ENCODE data around the gene CLEC11A.
A peak's percentile ranks its signal among the peaks of the same experiment; 100 is the strongest.
"Not testable (repeated sequence)": the region's sequence is repeated elsewhere in the genome, so short reads cannot be mapped to it uniquely, and the experiment has no call there.

CLEC11A gene

DNA sequence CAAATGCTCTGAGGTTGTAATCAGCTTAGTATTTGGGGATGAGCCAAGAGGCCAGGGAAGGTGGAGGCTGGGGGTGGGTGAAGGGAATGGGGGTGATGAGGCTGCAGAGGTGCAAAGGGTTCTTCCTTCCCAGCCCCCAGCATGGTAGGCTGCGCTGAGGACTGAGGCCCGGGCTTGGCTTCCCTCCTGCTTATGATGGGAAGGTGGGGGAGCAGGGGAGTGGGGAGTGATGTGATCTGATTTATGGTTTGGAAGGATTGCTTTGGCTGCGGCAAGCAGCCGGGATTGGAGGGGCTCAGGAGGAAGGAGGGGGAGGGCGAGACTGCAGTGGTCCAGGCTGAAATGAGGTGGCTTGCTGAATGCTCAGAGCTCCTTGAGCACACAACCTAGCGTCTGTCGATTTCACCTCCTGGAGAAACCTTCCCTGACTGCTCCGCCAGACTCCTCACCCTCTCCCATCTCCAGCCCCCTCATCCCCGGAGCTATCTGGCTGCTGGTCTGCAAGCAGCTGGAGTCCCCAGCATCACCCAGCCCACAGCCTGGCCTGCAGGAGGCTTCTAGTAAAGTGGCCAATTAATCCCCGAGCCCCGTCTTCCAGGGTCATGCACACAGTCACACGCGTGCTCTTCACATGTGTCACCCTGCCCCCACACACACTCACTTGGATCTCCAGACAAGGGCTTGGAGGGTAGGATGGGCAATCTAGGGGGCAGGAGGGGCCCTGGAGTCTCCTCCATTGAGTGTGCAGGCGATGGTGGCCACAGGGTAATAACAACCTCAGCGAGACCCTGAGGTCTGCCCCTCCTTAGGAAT, 757 bp upstream of the CLEC11A start:
- DNase-seq (ENCODE audit: low read depth in 2 of 2) = peak in 1 of 2 experiments; percentile 27

DNA sequence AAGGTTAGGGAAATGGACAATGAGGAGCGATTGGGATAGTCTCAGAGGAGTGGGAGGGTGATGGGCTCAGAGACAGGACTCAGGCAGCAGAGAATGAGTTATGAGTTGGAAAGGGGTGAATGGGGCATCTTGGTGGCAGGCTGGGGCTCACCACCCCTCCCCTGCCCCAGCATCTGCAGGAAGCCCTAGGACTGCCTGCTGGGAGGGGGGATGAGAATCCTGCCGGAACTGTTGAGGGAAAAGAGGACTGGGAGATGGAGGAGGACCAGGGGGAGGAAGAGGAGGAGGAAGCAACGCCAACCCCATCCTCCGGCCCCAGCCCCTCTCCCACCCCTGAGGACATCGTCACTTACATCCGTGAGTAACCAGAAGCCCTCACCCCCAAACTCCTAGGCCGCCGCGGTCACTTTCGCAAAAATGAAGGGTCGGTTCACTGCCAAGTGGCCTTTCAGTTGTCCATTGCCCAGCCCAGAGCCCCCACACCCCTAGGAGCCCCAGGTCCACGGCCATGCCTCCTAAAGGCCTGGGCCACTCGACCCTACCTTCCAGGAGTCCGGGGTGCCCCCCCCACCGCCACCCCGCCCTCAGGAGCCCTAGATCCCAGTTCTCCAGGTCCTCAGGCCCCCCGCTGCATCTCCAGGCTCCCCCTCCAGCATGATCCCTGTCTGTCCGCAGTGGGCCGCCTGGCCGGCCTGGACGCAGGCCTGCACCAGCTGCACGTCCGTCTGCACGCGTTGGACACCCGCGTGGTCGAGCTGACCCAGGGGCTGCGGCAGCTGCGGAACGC, 764 bp downstream of the CLEC11A start:
- no peak for DNase-seq (ENCODE audit: low read depth in 2 of 2)

DNA sequence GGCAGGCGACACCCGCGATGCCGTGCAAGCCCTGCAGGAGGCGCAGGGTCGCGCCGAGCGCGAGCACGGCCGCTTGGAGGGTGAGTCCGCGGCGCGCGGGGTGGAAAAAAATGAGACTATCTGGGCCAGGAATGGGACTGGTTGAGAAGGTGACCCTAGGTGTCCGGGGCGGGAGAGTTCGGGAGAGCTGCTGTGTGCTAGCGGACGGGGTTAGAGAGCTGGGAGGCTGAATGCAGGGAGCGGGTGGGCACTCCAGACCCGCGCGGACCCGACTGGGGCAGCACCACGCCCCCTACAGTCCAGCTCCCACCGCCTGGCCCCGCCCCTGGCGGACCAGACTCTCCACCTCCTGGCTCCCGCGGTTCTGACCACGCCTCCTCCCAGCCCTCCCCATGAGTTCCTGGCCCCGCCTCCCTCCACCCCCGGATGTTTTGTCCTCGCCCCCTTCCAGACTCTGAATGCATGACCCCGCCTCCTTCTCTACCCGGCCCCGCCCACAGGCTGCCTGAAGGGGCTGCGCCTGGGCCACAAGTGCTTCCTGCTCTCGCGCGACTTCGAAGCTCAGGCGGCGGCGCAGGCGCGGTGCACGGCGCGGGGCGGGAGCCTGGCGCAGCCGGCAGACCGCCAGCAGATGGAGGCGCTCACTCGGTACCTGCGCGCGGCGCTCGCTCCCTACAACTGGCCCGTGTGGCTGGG, 1.5 kb downstream of the CLEC11A start:
- peak; percentile 99 for DNase-seq (ENCODE audit: low read depth in 2 of 2)

DNA sequence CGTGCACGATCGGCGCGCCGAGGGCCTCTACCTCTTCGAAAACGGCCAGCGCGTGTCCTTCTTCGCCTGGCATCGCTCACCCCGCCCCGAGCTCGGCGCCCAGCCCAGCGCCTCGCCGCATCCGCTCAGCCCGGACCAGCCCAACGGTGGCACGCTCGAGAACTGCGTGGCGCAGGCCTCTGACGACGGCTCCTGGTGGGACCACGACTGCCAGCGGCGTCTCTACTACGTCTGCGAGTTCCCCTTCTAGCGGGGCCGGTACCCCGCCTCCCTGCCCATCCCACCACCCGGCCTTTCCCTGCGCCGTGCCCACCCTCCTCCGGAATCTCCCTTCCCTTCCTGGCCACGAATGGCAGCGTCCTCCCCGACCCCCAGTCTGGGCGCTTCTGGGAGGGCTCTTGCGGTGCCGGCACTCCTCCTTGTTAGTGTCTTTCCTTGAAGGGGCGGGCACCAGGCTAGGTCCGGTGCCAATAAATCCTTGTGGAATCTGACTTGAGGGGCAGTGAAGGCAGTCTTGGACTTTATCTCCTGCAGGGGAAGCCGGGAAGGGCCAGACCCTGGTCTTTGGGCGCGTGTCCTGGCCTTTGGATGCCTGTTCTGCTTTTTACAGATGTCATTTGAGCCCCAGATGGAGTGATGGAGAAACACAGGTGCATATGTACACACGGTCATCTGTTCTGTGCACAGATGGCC, 2.2 kb downstream of the CLEC11A start:
- no peak for DNase-seq (ENCODE audit: low read depth in 2 of 2)

DNA sequence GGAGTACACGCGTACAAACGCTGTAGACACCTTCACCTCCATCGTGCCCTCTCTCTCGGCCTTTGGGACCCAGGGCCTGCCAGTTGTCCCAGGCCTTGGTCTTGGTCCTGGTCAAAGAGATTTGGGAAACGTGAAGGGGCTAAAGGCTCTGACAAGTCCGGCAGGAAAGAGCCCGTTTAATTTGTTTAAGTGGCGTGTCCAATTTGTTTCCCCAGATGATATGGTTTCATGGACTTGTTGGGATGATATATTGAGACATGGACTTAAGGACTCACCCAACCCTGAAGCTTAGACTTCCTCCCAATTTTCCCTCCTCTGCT, 2.7 kb downstream of the CLEC11A start:
- DNase-seq (ENCODE audit: low read depth in 2 of 2) = no peak

DNA sequence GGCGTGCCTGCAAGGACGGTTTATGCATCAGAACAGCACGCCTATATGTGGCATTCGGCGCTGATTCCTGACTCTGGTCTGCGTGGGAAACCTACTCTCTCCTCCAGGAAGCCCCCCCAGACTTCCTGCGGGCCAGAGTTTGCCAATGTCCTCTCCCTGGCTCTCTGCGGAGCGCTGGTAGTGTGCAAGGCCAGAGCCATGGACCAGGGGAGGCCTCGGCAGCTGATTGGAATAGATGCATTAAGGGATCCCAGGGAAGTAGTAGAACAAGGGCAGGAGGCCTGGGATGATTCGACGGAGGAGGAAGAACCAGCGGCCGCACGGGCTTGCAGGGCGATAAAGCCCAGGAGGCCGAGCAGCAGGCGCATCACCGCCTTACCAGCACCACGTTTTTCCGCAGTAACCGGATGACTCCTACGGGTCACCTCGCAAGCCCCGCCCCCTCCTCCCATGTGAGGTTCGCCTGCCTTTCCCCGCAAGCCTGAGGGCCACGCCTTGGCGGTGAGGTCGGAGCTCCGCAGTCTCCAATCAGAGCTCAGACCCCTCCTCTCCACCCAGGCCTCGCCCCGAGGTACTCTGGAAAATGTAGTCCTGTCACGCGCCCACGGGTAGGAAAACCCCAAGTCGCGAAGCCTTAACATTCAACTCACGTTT, 5.0 kb downstream of the CLEC11A start:
- DNase-seq (ENCODE audit: low read depth in 2 of 2) = peak; percentile 56 to 63

DNA sequence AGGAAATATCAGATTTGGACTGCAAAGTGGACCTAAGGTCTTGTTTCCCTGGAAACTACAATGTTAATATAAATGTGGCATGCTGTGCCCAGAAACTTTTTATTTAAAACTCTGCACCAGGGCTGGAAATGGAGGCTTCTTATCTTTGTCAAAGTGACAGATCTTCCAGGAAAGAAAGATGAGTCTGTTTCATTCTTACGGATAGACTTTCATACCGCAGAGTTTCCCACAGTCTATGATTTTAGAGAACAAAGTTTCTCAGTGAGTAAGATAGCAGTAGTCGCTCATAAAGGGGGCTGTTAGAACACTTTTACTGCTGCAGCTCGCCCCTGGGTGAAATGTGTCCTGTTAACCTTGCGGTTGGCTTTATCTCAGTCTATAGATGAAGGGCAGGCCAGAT, 6.7 kb downstream of the CLEC11A start:
- no peak for DNase-seq (ENCODE audit: low read depth in 2 of 2)

DNA sequence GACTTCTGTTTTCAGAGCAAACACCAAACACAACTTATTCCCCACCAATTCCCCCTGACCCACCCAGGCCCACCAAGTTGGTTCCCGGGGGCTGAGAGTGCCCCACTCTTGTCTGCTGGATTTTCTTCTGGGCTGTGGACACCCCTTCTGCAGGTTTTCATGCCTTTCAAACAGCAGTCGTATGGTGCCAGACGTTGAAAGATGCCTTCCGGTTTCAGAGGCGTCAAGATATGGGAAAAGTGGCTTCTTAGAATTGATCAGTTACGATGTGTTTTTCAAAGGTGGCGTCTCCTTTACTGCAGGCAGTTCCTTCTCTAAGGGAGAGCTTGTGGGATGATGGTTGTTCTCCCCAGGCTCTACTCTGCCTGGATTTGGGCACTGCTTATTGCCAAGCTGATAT, 12.7 kb downstream of the CLEC11A start:
- no peak for DNase-seq (ENCODE audit: low read depth in 2 of 2)

DNA sequence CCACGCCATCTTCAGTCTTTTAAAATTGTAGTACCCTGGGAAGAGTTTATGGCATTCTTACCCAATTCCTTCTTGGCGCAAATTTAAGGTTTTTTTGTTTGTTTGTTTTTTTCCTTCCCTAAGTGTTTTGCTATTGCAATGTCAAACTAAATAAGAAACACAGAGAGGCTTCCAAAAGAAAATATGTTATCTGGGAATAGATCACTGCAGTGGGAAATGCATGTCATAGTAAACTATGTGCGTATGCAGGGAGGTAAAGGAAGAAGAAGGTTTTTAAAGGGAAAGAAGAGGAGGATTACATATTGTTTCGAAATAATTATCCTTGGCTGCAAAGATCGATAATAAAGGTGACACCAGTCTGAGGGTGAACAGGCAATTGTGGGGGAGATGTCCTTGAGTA, 13.2 kb downstream of the CLEC11A start:
- DNase-seq (ENCODE audit: low read depth in 2 of 2) = no peak

DNA sequence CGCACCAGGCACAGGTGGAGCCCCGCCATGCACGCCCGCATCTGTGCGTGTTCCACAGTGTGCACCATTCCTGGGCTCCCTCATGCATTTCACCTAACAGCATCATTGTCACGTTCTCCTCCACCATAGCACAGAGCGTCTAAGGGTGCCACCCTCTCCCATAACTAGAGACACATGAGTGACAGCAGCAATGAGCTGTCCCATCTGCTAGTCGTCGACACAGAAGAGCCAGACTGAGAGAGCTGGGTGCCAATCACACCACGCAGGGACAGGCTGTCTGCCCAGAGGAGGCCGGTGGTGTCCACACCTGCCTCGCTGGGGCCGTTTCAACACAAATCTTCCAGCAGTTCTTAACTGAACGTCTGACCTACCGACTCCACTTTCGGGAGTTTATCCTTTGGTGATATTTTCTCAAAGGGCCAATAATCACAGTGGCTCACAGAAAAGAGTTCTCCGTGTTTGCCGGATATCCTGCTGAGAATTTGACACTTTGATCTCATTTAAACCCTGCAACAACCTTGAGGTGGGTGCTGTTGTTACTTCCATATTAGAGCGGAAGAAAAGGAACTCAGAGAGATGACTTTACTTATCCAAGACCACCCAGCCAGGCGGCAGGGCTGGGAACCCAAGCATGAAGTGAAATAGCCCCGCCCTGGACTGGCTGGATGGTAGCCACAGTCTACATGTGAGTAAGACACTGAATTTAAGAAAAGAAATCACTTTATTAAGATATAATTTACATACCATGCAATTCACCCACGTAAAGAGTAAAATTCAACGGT, 16.2 kb downstream of the CLEC11A start:
- DNase-seq (ENCODE audit: low read depth in 2 of 2) = no peak

DNA sequence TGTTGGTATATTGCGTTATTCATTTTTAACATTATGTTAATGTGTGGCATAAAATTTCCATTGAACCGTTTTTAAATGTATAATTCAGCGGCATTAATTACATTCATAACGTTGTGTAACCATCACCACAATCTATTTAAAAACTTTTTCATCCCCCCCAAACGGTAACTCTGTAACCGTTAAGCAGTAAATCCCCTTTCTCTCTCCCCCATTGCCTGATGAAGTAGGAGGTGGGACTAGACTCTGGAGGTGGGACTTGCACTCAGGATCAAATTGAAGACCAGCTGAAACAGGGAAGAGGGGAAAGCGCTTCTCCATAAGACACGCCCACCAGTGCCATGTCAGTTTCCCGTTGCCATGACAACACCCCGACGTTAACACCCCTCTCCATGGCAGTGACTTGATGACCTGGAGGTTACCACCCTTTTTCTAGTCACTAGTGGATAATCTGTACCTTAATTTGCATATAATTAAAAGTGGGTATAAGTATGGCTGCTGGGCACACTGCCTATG, 16.8 kb downstream of the CLEC11A start:
- no peak for DNase-seq (ENCODE audit: low read depth in 2 of 2)

DNA sequence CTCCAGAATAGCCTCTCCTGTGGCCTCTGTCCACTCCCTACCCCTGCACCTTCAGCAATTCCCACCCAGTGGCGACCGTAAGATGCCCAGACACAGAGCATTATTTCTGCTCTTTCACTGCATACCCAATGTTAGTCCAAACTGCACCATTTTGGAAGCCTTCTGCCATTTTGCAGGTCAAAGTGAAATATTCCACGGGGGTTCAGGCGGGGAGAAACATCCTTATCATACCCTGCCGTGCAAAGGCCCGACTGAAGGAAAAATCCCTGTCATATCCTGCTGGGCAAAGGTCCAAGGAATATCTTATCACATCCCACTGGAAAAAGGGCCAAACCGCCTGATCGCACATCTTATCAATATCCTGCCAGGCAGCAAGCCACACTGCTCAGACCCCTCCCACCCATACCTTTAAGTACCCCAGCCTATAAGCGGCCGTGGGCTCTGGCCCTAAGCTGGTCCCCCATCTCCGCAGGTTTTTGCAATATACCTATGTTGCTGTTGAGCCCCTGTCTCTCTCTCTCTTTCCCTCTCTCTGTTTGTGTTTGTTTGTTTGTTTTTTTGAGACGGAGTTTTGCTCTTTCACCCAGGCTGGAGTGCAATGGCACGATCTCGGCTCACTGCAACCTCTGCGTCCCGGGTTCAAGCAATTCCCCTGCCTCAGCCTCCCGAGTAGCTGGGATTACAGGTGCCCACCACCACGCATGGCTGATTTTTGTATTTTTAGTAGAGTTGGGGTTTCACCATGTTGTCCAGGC, 18.2 kb downstream of the CLEC11A start:
- no peak for DNase-seq (ENCODE audit: low read depth in 2 of 2)

DNA sequence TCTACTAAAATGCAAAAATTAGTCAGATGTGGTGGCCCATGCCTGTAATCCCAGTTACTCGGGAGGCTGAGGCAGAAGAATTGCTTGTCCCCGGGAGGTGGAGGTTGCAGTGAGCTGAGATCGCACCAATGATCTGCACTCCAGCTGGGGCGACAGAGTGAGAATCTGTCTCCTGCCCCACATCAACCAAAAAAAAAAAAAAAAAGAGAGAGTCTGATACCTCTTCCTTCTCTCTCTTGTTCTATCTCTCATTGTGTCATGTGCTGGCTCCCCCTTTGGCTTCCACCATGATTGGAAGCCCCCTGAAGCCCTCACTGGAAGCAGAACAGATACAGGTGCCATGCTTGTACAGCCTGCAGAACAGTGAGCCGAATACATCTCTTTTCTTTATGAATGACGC, 20.4 kb downstream of the CLEC11A start:
- DNase-seq (ENCODE audit: low read depth in 2 of 2) = no peak

DNA sequence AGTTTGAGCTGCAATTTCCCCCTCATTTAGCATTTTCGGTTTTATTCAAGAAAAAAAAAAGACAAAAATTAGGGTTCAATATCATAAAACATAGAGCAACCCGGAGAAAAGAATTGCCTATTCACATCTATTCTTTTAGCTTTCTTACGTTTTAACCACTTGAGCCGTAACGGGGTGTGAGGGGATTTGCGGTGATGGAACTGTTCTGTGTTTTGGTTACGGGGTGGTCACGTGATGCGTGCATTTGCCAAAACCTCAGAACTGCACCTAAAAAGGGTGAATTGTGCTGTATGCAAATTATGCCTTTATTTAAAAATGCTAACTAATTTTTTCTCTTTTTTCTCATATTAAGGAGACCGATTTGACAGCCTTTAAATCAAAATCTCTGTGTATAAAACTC, 22.1 kb downstream of the CLEC11A start:
- DNase-seq (ENCODE audit: low read depth in 2 of 2) = no peak

DNA sequence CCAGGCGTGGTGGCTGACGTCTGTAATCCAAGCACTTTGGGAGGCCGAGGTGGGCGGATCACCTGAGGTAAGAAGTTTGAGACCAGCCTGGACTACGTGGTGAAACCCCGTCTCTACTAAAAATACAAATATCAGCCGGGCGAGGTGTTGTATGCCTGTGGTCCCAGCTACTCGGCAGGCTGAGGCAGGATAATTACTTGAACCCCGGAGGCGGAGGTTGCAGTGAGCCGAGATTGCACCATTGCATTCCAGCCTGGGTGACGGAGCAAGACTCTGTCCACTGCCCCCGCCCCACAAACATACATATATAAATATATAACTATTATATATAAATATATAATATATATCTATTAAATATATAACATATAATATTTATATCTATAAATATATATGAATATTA, 24.0 kb downstream of the CLEC11A start:
- not testable (repeated sequence) for DNase-seq (ENCODE audit: low read depth in 2 of 2)

DNA sequence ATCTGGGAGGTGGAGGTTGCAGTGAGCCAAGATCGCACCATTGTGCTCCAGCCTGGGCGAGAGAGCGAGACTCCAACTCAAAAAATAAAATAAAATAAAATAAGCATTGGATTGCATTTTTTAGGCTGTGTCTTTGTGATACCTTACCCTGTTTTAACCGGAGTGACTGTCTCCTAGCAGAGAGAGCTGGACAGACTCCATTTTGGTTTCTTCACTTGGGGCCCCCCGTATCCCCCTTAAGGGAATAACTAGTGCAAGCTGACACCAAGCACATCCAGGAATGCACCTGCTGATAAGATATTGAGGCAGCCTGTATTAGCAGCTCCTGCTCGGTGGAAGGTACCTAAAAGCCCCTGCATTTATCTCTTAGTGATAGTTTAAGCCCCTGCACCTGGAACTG, 26.3 kb downstream of the CLEC11A start:
- DNase-seq (ENCODE audit: low read depth in 2 of 2) = no peak

DNA sequence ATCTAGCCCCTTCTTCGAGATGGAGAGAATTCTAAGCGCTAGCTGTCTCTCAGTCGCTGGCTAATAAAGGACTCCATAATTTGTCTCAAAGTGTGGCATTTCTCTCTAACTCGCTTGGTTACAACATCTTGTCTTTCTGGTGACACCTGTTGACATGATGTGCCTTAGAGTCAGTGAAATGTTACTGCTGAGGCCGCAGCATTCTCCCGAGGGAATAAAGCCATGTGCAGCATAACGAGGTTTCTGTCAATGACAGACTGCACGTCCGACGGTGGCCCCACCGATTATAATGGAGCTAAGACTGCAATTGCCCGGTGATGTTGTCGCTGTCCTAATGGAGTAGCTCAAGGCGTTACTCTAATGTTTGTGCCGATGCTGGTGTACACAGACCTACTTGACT, 26.8 kb downstream of the CLEC11A start:
- no peak for DNase-seq (ENCODE audit: low read depth in 2 of 2)

DNA sequence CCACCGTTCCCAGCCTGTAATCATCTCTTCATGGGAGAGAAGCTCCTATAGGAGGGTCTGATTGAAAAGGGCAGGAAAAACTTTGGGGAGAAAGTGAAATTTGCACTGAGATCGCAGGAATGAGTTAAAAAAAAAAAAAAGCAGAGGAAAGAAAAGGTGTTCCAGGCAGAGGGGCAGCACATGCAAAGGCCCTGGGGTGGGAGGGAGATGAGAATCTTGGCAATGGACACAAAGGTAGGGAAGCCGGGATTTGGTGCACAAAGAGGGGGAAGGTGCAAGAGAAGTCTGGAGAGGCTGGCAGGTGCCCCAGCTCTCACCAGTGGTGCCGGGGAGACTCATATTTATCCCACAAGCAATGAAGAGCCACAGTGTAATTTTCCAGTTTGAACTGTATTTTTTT, 30.7 kb downstream of the CLEC11A start:
- DNase-seq (ENCODE audit: low read depth in 2 of 2) = no peak

DNA sequence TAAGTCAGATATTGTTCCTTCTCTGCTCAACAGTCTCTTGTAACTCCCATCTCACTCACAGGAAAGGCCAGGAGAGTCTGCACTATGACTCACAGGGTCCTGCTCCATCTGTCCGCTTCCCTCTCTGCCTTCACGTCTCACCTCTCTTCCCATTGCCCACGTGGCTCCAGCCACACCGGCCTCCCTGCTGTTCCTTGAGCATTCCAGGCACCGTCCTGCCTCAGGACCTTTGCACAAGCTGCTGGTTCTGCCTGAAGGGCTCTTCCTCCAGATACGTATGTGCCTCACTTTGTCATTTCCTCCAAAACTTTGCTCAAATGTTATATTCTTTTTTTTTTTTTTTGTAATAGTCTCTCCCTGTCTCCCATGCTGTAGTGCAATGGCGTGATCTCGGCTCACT, 33.1 kb downstream of the CLEC11A start:
- DNase-seq (ENCODE audit: low read depth in 2 of 2) = not testable (repeated sequence)

DNA sequence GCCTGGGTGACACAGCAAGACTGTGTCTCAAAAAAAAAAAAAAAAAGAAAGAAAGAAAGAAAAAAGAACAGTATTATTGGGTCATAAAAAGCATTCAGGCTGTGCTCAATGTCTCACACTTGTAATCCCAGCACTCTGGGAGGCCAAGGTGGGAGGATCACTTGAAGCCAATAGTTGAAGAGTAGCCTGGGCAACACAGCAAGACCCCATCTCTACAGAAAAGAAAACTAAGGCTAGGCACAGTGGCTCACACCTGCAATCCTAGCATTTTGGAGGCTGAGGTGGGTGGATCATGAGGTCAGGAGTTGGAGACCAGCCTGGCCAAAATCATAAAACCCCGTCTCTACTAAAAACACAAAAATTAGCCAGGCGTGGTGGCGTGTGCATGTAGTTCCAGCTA, 34.5 kb downstream of the CLEC11A start:
- DNase-seq (ENCODE audit: low read depth in 2 of 2) = not testable (repeated sequence)

All from fibroblast of skin of left quadriceps (primary cell).